K562 (cell line): Measurements from ENCODE around the gene PTTG1IP. TPM values are rescaled to one million over a fixed set of nuclear protein-coding genes. Genes with fewer than 3 reads are reported as not detected.

Source experiments
- BRF1 ChIP-seq: IDR thresholded peaks from 3 replicates; pipeline ENCODE4 v1.6.1; 2011; ENCODE audit warnings: borderline replicate concordance, mild to moderate bottlenecking; ENCODE audit not compliant: insufficient read length; ENCODE audit errors: extremely low read depth
- CUX1 ChIP-seq: fragments of 200-800 bp; sonication (Bioruptor generic); IDR thresholded peaks from 2 replicates; pipeline ENCODE4 v1.6.1; 2016; ENCODE audit warnings: missing genetic modification characterization, missing compliant biosample characterization
- RBFOX2 ChIP-seq: fragments of 200-400 bp; formaldehyde crosslinking; IDR thresholded peaks from 2 replicates; pipeline ENCODE4 v1.6.1; 2017; ENCODE audit warnings: low read depth, mild to moderate bottlenecking, low read length, moderate library complexity
- SREBF1 ChIP-seq: fragments of 150-350 bp; IDR thresholded peaks from 2 replicates; pipeline ENCODE4 v1.6.1; 2014; ENCODE audit warnings: antibody characterized with exemption, low read depth, low read length, borderline replicate concordance
- TRIM25 ChIP-seq: fragments of 450-650 bp; IDR thresholded peaks from 2 replicates; pipeline ENCODE4 v1.7.0; 2016; ENCODE audit warnings: borderline replicate concordance
- ZBTB40 ChIP-seq, 2 experiments: fragments of 450-650 bp in 1 of 2; sonication (generic) in 1 of 2; formaldehyde crosslinking in 1 of 2; IDR thresholded peaks; 2 replicates each; pipeline versions ENCODE4 v1.7.1 to v1.9.0; 2016 to 2022; ENCODE audit warnings: inconsistent platforms in 1 of 2, mild to moderate bottlenecking in 1 of 2, missing genetic modification reagents in 1 of 2
- polyA plus RNA-seq, 8 experiments: library from polyadenylated mRNA; depleted of rRNA in 4 of 8; stranded (reverse) in 5 of 8; unstranded in 3 of 8; fragments of >200 nt; fragmentation: Nextera tagmentation in 2 of 8; fragmentation: Illumina TruSeq in 1 of 8; extraction: Ambion mirVana in 2 of 8; extraction: Trizol in 1 of 8; gene quantifications; 2 replicates each; pipeline versions ENCODE4 v1.2.1 to v1.2.3, GENCODE V29; 2011 to 2014; ENCODE audit warnings: inconsistent platforms in 1 of 8, missing spikeins in 1 of 8
- total RNA-seq, 7 experiments: library from RNA; depleted of rRNA in 6 of 7; stranded (reverse); fragments of >200 nt in 6 of 7; fragmentation: Illumina TruSeq in 2 of 7; extraction: Trizol in 2 of 7; gene quantifications; 2 replicates each; pipeline versions ENCODE4 v1.2.1 to v1.2.3, GENCODE V29; 2011 to 2021; ENCODE audit warnings: low replicate concordance in 1 of 7

The PTTG1IP gene
- total and polyA plus RNA-seq, 9 of the 15 experiments (the other 6 are each of a cell fraction or from before 2014, with no cell fraction given): 5.0 to 99.3 (median 82.4) TPM

GRCh38 chr21:44853601-44854390, 19.7 kb downstream of the PTTG1IP start (continued):
- TF ChIP-seq CUX1 (no peak), TRIM25 (no peak), ZBTB40 (IDR thresholded peaks at IDR 0.05) (peak; percentile 58), ZBTB40 (CRISPR knock-in tag; IDR thresholded peaks at IDR 0.05) (no peak), SREBF1 (no peak), BRF1 (no peak), RBFOX2 (peak; percentile 43; the same call in 1 of the 2 replicates)
